Mesothelial cell of epicardium (in vitro differentiated cells): ENCODE results near the gene GPR68. TPM values are rescaled to one million over a fixed set of nuclear protein-coding genes. Genes with fewer than 3 reads are reported as not detected.
"Not testable (repeated sequence)": the region's sequence is repeated elsewhere in the genome, so short reads cannot be mapped to it uniquely, and the experiment has no call there.

Experiments
- DNase-seq, 2 experiments: peaks; one replicate each; pipeline ENCODE4 v3.0.0; 2021; ENCODE audit warnings: low spot score in 2 of 2; ENCODE audit not compliant: unreplicated experiment in 2 of 2
- H3K27ac Mint-ChIP-seq: 2 replicates; pipeline ENCODE4 v1.8.0; 2021; ENCODE audit warnings: mixed read lengths
- H3K27me3 Mint-ChIP-seq: 2 replicates; pipeline ENCODE4 v1.8.0; 2021; ENCODE audit warnings: low read depth, mixed read lengths
- H3K36me3 Mint-ChIP-seq: 2 replicates; pipeline ENCODE4 v1.8.0; 2021; ENCODE audit warnings: mixed read lengths
- H3K4me1 Mint-ChIP-seq: 2 replicates; pipeline ENCODE4 v1.8.0; 2021; ENCODE audit warnings: mixed read lengths
- H3K4me3 Mint-ChIP-seq: 2 replicates; pipeline ENCODE4 v1.8.0; 2021; ENCODE audit warnings: mild to moderate bottlenecking, moderate library complexity, mixed read lengths
- H3K9me3 Mint-ChIP-seq: 2 replicates; pipeline ENCODE4 v1.8.0; 2021; ENCODE audit warnings: mixed read lengths
- total RNA-seq: library from RNA; stranded (reverse); gene quantifications from 3 replicates; pipeline ENCODE4 v1.2.1, GENCODE V29; 2021
- TF ChIP-seq, protein P1 (sequence below): fragments of 200-600 bp; sonication (generic); IDR thresholded peaks from one replicate; pipeline ENCODE4 v1.5.0; 2021; ENCODE audit warnings: antibody characterized with exemption; ENCODE audit not compliant: unreplicated experiment

The GPR68 gene
- total RNA-seq, 1 donor from 2014 or later = 1.1 TPM

DNA sequence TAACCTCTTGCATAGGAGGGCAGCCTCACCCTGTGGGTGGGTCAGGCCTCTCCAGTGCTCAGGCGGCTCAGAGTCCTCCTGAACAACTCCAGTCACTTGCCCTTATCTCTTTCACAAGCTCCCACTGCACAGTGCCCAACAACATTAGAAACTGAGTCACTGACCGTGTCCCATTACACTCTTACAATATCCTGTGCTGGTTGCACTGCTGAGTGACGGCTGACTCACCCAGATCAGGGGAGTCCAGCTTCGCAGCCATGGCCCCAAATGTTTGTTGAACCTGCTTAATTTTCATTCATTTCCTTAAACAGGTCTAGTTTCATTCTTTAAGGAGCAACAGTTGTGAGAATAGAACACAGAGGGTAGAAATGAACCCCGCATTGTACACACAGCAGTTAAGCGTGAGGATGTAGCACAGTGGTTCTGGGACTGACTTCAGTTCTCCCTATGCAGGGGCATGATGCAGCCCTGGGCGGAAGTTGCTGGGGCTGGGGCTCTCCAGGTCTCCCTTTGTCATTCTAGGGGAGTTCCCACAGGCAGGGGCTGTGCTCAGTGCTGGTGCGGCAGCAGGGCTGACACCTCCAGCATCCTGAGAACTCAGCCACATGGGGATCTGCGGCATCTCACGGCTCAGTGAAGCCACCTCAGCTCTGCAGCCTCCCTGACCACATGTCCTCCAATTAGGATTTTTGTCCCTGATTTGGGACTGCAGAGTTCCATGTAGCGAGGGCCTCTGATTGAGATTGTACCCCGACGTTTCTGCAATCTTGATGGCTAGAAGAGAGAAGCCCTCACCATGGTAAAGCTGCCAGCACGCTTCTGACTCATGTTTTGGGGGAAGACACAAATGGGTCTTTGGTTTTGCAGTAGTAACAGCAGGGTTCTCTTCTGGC is 16.1 kb downstream of the GPR68 start:
- peaks cover 27% of the 10 kb centered on the region for H3K36me3 Mint-ChIP-seq
- H3K4me3 Mint-ChIP-seq = no peak overlapping the region
- no peaks in the 10 kb centered on the region for H3K4me1 Mint-ChIP-seq
- H3K9me3 Mint-ChIP-seq = peaks cover 17% of the 10 kb centered on the region
- H3K27me3 Mint-ChIP-seq = no peaks in the 10 kb centered on the region
- TF ChIP-seq, protein P1, sequence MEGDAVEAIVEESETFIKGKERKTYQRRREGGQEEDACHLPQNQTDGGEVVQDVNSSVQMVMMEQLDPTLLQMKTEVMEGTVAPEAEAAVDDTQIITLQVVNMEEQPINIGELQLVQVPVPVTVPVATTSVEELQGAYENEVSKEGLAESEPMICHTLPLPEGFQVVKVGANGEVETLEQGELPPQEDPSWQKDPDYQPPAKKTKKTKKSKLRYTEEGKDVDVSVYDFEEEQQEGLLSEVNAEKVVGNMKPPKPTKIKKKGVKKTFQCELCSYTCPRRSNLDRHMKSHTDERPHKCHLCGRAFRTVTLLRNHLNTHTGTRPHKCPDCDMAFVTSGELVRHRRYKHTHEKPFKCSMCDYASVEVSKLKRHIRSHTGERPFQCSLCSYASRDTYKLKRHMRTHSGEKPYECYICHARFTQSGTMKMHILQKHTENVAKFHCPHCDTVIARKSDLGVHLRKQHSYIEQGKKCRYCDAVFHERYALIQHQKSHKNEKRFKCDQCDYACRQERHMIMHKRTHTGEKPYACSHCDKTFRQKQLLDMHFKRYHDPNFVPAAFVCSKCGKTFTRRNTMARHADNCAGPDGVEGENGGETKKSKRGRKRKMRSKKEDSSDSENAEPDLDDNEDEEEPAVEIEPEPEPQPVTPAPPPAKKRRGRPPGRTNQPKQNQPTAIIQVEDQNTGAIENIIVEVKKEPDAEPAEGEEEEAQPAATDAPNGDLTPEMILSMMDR = no peak
- no peak for DNase-seq
- H3K27ac Mint-ChIP-seq = no peak overlapping the region

DNA sequence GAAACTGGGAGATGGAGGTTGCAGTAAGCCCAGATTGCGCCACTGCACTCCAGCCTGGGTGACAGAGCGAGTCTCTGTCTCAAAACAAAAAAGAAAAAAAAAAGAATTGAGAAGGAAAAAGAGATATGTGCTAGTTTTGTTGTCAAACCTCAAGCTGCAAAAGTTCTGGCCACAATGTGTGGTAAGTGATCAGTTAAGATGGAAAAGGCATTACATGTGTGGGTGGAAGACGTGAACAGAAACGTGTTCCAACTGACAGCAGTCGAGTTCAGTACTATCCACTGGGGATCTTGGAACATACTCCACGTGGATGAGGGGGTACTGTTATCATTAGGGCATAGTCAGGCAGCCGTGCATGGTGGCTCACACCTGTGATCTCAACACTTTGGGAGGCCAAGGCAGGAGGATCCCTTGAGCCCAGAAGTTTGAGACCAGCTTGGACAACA is 17.3 kb downstream of the GPR68 start:
- Mint-ChIP-seq H3K27me3 (no peaks in the 10 kb centered on the region), H3K27ac (no peak overlapping the region), H3K4me1 (no peaks in the 10 kb centered on the region), H3K36me3 (peaks cover 27% of the 10 kb centered on the region), H3K4me3 (no peak overlapping the region), H3K9me3 (peaks cover 13% of the 10 kb centered on the region)
- DNase-seq = no peak
- TF ChIP-seq, protein P1 = no peak

DNA sequence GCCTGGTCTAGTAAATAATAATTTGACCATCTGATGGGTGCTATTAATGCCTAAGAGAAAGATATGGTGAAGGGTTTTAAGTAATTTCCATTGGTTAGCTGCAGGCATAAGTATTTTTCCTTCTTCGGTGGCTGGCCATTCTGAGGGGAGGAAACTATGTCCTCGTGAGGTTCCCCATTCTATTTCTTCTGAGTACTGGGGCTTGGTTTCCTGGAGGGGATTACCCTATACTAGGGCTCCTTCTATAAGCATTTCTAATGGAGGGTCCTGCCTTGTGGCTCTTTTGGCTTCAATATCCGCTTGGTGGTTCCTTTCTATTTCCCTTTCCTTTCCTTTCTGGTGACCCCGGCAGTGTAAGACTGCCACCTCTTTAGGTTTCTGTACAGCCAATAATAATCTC is 18.1 kb downstream of the GPR68 start:
- not testable (repeated sequence) for H3K9me3 Mint-ChIP-seq, H3K4me3 Mint-ChIP-seq, H3K27me3 Mint-ChIP-seq, H3K4me1 Mint-ChIP-seq, DNase-seq, H3K27ac Mint-ChIP-seq
- H3K36me3 Mint-ChIP-seq = peaks cover 24% of the 10 kb centered on the region

DNA sequence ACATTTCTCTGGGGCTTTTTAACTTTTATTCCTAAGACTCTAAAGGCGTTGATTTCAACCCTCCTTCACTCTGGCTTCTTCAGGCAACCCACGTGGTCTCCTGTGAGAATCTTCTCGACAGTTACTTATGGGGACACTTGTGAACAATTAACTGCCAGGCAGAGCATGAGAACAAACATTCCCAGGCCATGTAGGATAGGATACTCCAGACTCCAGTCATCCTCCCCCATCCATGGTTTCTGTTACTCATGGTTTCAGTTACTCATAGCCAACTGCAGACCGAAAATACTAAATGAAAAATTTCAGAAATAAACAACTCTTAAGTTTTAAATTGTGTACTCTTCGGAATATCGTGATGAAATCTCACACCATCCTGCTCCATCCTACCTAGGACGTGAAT is 19.5 kb downstream of the GPR68 start:
- Mint-ChIP-seq H3K27me3 (no peaks in the 10 kb centered on the region), H3K9me3 (no peaks in the 10 kb centered on the region), H3K4me3 (no peak overlapping the region), H3K36me3 (peaks cover 15% of the 10 kb centered on the region), H3K27ac (no peak overlapping the region), H3K4me1 (no peaks in the 10 kb centered on the region)
- DNase-seq = no peak
- TF ChIP-seq, protein P1 = no peak

DNA sequence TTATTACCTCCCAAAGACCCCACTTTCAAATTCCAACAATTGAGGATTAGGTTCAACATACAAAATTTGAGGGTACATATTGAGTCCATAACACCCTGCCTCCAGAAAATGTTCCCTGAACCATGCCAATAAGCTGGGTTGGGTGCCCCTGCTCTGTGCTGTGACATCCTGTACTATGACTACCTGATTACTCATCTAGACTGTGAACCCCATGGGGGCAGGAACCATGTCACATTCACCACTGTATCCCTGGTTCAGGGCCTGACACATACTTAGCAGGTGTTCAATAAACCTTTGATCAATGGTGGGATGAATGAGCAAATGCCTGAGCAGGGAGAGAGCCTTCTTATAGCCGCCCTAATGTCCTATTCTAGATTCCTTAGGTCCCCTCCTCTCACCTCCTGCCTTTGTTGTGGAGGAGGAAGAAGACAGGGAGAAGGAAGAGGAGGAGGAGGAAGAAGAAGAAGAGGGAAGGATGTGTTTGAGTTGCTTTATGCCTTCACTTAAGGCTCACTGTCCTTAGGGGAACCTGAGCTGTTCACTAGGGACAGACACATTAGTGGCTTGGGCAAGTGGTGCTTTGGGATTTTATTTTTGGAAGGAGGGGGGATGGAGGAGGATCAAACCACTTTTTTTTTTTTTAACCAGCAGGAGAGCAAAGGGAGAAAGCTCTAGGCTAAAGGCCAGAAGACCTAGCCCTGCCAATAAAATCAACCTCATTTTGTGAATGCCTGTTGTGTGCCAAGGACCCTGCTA is 21.3 kb downstream of the GPR68 start:
- Mint-ChIP-seq H3K4me1 (no peaks in the 10 kb centered on the region), H3K27me3 (no peaks in the 10 kb centered on the region), H3K9me3 (no peaks in the 10 kb centered on the region), H3K36me3 (peaks cover 15% of the 10 kb centered on the region), H3K4me3 (no peak overlapping the region), H3K27ac (no peak overlapping the region)
- DNase-seq = no peak
- TF ChIP-seq, protein P1 = no peak

DNA sequence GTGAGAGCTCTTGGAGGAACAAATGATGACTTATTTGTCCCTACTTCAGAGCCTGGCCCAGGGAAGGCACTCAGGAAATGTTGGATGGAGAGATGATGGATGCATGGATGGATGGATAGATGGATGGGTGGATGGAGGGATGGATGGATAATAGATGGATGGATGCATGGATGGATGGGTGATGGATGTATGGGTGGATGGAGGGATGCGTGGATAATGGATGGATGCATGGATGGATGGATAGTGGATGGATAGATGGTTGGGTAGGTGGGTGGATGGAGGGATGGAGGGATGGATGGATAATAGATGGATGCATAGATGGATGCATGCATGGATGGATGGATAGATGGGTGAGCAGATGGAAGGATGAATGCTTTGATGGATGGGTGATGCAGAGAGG is 23.2 kb downstream of the GPR68 start:
- no peak for DNase-seq
- Mint-ChIP-seq H3K27me3 (no peaks in the 10 kb centered on the region), H3K36me3 (peaks cover 19% of the 10 kb centered on the region), H3K9me3 (no peaks in the 10 kb centered on the region), H3K4me3 (no peak overlapping the region), H3K27ac (no peak overlapping the region), H3K4me1 (no peaks in the 10 kb centered on the region)
- TF ChIP-seq, protein P1 = no peak
